Measurements from ENCODE around the gene CAPN5. TPM values are rescaled to one million over a fixed set of nuclear protein-coding genes. Genes with fewer than 3 reads are reported as not detected.

Gene CAPN5
- total RNA-seq, 1 donor from 2014 or later: 18.3 TPM

DNA sequence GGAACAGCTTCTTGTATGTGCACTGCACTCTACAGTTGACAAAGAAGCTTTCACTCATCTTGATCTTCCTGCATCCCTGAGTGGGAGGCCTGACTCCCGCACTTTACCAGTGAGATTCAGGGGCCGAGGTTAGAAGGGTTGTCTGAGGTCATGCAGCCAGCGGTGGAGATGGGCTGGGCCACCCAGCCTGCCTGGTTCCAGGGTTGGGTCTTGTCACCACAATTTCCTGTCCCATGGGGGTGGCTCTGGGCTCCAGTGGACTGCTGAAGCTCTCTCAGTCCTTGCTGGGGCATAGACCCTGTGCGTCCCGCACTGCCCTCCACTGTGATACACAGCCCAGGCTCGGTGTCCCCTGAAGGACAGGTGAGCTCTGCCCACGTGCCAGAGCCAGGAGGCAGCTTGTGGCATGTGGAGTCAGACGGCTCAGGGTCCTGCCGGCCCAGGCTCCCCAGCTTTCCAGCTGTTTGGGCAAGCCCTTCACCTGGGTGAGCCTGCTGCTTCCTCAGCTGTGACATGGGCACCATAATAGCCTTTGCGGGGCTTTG, 54.4 kb downstream of the CAPN5 start:
- Mint-ChIP-seq H3K27me3 (ENCODE audit: low read depth) (no peaks in the 10 kb centered on the region), H3K4me3 (no peak overlapping the region), H3K4me1 (peaks cover 7% of the 10 kb centered on the region), H3K27ac (no peak overlapping the region), H3K36me3 (peaks cover 18% of the 10 kb centered on the region), H3K9me3 (no peaks in the 10 kb centered on the region)
- TF ChIP-seq, protein P1, sequence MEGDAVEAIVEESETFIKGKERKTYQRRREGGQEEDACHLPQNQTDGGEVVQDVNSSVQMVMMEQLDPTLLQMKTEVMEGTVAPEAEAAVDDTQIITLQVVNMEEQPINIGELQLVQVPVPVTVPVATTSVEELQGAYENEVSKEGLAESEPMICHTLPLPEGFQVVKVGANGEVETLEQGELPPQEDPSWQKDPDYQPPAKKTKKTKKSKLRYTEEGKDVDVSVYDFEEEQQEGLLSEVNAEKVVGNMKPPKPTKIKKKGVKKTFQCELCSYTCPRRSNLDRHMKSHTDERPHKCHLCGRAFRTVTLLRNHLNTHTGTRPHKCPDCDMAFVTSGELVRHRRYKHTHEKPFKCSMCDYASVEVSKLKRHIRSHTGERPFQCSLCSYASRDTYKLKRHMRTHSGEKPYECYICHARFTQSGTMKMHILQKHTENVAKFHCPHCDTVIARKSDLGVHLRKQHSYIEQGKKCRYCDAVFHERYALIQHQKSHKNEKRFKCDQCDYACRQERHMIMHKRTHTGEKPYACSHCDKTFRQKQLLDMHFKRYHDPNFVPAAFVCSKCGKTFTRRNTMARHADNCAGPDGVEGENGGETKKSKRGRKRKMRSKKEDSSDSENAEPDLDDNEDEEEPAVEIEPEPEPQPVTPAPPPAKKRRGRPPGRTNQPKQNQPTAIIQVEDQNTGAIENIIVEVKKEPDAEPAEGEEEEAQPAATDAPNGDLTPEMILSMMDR (IDR thresholded peaks at IDR 0.05; ENCODE audit: unreplicated experiment): no peak
- DNase-seq (ENCODE audit: low spot score in 2 of 2, unreplicated experiment in 2 of 2): no peak

DNA sequence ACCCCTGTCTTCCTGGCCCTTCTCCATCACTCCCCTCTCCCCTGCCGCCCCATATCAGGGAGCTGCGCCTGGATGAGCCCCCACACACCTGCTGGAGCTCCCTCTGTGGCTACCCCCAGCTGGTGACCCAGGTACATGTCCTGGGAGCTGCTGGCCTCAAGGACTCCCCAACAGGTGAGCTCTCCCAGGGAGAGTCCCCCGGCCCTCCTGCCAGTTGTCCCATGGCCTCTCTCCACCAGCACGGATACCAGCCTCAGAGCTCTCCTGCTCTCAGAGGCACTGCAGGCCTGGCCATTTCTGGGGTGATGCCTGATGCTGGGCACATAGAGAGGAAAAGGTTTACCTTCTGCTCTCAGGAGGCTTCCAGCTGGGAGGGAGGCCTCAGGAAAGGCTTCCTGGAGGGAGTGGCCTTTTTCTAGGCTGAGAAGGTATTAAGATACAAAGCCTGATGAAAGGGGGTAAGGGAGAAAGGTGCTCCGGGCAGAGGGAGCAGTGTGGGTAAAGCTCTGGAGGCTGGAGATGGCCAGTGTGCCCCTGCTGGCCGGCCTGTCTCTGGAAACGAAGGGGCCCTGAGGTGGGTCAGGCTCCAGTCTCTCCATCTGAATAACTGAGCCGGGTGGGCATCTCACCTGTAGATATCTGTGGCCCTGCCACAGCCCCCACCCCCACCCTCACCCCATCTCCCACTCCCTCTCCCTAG, 55.3 kb downstream of the CAPN5 start:
- TF ChIP-seq, protein P1 (IDR thresholded peaks at IDR 0.05; ENCODE audit: unreplicated experiment): no peak
- peaks cover 11% of the 10 kb centered on the region for H3K4me1 Mint-ChIP-seq
- no peak overlapping the region for H3K4me3 Mint-ChIP-seq
- H3K9me3 Mint-ChIP-seq: no peaks in the 10 kb centered on the region
- H3K36me3 Mint-ChIP-seq: peaks cover 18% of the 10 kb centered on the region
- no peak for DNase-seq (ENCODE audit: low spot score in 2 of 2, unreplicated experiment in 2 of 2)
- H3K27me3 Mint-ChIP-seq (ENCODE audit: low read depth): no peaks in the 10 kb centered on the region
- no peak overlapping the region for H3K27ac Mint-ChIP-seq

DNA sequence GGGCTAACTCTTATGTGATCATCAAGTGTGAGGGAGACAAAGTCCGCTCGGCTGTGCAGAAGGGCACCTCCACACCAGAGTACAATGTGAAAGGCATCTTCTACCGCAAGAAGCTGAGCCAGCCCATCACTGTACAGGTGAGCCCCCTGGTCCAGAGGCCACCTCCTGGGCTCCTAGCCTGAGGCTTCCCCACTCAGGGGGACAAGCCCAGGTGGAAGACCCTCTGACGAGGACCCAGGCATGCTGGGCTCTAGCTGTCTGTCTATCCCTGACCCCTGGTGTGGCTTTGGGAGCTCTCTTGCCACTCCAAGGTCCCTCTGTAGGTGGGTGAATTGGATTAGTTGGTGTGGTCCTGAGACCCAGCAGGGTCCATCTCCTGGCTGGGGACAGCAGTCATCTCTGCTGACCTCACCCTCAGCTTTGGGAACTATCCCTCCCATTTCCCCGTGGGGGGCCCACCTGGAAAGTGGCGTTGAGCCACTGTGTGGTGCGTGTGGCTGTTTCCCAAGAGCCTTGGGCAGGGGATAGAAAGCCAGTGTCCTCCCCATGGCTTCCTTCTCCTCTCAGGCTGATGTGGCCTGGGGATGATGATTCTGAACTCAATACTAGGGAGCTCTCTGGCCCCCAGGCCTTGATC, 55.9 kb downstream of the CAPN5 start:
- TF ChIP-seq, protein P1 (IDR thresholded peaks at IDR 0.05; ENCODE audit: unreplicated experiment): no peak

DNA sequence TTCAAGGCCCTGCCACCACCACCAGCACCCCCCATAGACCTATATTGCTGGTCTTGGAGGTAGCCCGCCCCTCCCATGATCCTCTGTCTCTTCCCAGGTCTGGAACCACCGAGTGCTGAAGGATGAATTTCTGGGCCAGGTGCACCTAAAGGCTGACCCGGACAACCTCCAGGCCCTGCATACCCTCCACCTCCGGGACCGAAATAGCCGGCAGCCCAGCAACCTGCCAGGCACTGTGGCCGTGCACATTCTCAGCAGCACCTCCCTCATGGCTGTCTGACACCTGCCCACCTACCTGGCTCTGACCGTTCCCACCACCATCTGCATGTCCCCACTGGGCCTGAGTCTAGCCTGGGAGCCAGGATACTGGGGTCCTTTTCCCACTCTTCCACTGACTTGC, 56.8 kb downstream of the CAPN5 start:
- H3K4me1 Mint-ChIP-seq: peaks cover 22% of the 10 kb centered on the region
- TF ChIP-seq, protein P1 (IDR thresholded peaks at IDR 0.05; ENCODE audit: unreplicated experiment): no peak
- no peak overlapping the region for H3K27ac Mint-ChIP-seq
- no peaks in the 10 kb centered on the region for H3K27me3 Mint-ChIP-seq (ENCODE audit: low read depth)
- no peak overlapping the region for H3K4me3 Mint-ChIP-seq
- H3K9me3 Mint-ChIP-seq: no peaks in the 10 kb centered on the region
- peaks cover 18% of the 10 kb centered on the region for H3K36me3 Mint-ChIP-seq
- DNase-seq (ENCODE audit: low spot score in 2 of 2, unreplicated experiment in 2 of 2): no peak

More for the DNA sequence above, 55.9 kb downstream of the CAPN5 start:
- Mint-ChIP-seq H3K27ac (no peak overlapping the region), H3K4me3 (no peak overlapping the region), H3K9me3 (no peaks in the 10 kb centered on the region), H3K36me3 (peaks cover 18% of the 10 kb centered on the region), H3K27me3 (ENCODE audit: low read depth) (no peaks in the 10 kb centered on the region), H3K4me1 (peaks cover 16% of the 10 kb centered on the region)
- DNase-seq (ENCODE audit: low spot score in 2 of 2, unreplicated experiment in 2 of 2): no peak

DNA sequence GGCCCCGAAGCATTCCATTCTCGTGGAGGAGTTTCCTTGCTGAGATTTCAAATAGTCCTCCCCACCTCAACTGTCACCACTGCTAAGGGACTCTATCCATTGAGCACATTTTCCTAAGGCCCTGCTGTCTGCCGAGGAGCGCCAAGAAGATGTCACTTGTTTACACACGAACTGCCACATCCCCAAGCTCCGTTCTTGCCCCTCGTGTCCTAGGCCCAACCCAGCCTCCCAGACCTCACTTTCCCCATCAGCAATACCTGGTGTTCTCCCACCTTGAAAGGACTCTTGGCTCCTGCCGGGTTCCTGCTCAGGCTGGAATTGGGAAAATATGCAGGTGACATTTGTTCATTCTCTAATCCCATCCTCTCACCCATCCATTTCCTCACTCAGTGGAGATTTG, 57.3 kb downstream of the CAPN5 start:
- Mint-ChIP-seq H3K27me3 (ENCODE audit: low read depth) (no peaks in the 10 kb centered on the region), H3K4me1 (peaks cover 22% of the 10 kb centered on the region), H3K4me3 (no peak overlapping the region), H3K9me3 (no peaks in the 10 kb centered on the region), H3K27ac (no peak overlapping the region), H3K36me3 (peaks cover 18% of the 10 kb centered on the region)
- DNase-seq (ENCODE audit: low spot score in 2 of 2, unreplicated experiment in 2 of 2): no peak
- TF ChIP-seq, protein P1 (IDR thresholded peaks at IDR 0.05; ENCODE audit: unreplicated experiment): no peak
